ENCODE results near the gene CDY1B.
"Not testable (repeated sequence)": the region's sequence is repeated elsewhere in the genome, so short reads cannot be mapped to it uniquely, and the experiment has no call there.

CDY1B gene, protein sequence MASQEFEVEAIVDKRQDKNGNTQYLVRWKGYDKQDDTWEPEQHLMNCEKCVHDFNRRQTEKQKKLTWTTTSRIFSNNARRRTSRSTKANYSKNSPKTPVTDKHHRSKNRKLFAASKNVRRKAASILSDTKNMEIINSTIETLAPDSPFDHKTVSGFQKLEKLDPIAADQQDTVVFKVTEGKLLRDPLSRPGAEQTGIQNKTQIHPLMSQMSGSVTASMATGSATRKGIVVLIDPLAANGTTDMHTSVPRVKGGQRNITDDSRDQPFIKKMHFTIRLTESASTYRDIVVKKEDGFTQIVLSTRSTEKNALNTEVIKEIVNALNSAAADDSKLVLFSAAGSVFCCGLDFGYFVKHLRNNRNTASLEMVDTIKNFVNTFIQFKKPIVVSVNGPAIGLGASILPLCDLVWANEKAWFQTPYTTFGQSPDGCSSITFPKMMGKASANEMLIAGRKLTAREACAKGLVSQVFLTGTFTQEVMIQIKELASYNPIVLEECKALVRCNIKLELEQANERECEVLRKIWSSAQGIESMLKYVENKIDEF

DNA sequence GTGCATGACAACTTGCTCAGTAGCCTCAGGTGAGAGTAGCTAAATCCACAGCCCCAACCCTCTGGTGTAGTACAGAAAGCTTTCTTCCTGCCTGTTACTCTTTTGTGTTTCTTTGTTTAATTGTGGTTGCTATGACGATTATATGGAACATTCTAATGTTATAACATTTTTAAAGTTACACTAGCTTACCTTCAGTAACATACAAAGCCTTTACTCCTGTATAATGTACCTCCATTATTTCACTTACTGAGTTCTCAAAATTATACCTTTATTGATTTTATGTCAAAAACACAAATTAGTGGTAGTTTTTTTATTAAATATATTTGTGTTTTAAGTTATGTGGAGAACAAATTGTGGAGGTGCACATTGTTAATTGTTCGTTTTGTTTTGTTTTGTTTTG lies at the start of gene CDY1B:
Gene CDY1B (minus strand): TSS at position 101 of the 400 bp plus-strand sequence. CDS start 331 bp downstream, outside the sequence.
- DNase-seq: not testable (repeated sequence)

DNA sequence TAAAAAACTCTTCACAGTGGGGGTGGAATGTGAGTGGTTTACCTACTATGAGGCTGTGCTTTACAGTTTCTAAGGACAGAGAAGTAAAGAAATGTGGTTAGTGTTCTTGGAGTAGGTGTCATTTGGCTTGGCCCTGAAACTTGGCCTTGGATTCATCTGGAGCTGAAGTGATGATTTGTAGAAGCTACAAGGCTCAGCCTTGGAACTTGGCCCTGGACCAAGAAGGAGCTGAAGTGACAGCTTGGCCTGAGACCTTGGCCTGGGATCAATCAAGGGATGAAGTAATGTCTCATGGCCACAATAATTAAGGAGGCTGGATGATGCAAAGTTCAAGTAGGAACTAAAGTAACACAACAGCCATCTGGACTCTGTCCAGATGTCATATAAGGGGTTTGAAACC lies 1.7 kb upstream of the CDY1B start:
- DNase-seq: not testable (repeated sequence)

DNA sequence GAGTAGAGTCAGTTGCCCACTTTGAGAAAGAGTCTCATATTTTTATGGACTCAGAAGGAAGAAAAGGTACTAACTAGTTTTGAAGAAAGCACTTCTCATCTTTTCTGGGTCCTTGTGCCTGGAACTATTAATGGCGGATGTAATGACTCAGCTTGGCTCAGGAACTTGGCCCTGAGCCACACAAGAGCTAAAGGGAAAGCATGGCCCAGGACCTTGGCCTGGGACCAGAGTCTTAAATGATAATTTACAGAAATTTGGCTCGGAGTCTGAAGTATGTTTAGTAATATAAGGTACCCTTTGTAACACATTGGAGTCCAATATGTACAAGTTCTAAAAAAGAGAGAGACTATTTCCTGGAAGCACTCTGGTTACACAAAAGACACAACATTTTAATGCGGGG lies 4.6 kb downstream of the CDY1B start:
- not testable (repeated sequence) for DNase-seq

DNA sequence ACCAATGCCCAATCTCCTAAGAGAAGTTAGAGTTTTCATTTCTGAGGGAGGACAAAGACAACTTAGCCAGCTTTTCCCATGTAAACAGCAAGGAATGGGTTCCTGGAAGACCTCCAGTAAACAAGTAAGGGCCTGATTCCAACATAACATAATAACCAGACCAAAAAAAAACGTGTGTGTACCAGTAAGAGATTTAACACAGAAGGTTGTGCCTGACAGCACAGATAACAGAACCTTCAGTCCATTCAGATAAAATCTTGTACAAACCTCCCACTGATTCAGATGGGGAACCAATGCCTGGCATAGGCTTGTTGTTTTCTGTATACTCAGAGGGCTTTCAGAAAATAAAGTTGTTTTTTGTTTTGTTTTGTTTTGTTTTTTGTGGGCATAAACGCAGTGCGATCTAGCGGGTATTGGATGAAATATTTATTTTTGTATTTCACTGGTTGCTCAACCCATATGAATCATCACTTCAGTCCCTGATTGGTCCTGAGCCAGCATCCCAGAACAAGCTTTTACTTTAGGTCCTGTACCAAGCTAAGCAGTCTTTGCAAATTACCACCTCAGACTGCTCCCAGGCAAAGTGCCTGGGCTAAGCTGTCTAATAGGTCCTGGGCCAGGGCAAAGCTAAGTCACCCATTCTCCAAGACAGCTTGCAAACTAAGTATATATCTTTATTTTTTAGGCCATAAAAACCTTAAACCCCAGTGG lies 8.7 kb downstream of the CDY1B start:
- not testable (repeated sequence) for DNase-seq

DNA sequence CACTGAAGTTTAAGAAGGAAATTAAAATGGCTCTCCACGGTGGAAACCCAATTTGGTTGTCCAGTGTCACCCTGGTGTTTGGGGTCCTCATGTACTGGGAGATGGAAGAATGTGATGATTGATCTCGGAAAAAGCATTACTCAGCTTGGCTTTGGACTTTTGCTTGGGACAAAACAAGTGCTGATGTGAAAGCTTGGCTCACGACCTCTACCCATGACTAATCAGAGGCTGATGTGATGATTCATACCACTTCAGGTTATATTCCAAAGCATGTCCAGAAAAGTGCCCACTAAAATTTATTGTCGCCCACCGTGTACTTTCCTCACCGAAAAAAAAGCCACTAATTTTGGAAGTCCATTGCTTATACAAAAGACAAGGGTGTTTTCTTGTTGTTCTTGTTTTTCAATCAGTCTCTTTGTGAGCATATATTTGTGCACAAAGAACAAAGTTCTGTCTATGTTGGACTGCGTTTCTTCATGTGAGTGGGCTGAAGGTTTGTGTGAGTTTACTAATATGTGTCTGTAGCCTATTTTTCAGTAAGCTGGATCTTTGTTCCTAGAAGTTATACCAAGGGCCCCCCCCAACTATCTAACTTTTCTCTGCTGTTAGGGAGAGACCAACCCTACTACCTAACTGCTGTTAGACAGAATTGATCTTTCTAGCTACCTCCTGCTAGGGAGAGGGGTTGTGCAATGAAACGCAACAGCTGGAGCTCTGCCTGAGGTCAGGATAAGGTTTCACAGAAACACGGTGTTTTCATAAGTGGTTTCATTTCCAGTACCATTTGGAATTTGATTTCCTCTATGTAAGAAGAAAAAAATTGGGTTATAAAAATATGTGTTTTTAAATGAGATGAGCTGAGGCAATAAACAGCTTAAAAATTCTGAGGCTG lies 21.4 kb downstream of the CDY1B start:
- not testable (repeated sequence) for DNase-seq
